Erythroblast (primary cell): Measurements from ENCODE around the gene IRX3.

Experiments
- GATA1 ChIP-seq: IDR thresholded peaks from 2 replicates; pipeline ENCODE4 v1.6.1; 2011; ENCODE audit warnings: low read depth, mild to moderate bottlenecking, control low read depth, low read length, moderate library complexity
- POLR2A ChIP-seq: IDR thresholded peaks from 2 replicates; pipeline ENCODE4 v1.6.1; 2011; ENCODE audit warnings: mild to moderate bottlenecking, low read length

DNA sequence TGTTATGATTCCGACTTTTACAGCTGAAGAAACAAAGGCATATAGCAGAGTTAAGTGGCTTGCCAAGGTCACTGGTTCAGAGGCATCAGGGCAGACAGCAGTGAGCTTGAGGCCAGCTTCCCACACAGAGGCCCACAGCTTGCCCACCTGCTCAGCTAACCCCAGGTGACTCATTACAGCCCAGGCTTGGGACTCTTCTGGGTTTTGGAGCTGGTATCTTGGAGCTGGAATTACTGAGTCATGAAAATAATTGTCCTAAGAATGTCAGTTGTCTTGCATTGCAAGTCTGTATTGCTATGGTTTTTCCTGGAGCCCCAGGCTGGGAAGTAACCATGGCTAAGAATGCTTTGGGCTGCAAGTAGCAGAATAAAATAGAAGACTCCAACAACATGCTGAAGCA lies 32.4 kb upstream of the IRX3 start:
- TF ChIP-seq POLR2A (no peak), GATA1 (no peak)
